ENCODE results near the gene CD48.

The CD48 gene

GRCh38 chr1:160651433-160652064, 60.1 kb downstream of the CD48 start:
- no peak for DNase-seq (ENCODE audit: low read depth)
- H3K4me3 ChIP-seq (ENCODE audit: control insufficient read depth, low read depth, low read length) = no peak overlapping the region
- TF ChIP-seq CTCF (IDR thresholded peaks at IDR 0.05; ENCODE audit: control insufficient read depth, insufficient read depth, low read depth, low read length, missing control alignments) = no peak

- TF ChIP-seq CTCF (IDR thresholded peaks at IDR 0.05; ENCODE audit: control insufficient read depth, insufficient read depth, low read depth, low read length, missing control alignments) = no peak
- DNase-seq (ENCODE audit: low read depth) = no peak
- no peak overlapping the region for H3K4me3 ChIP-seq (ENCODE audit: control insufficient read depth, low read depth, low read length)
Observed at GRCh38 chr1:160647329-160647720, 64.3 kb downstream of the CD48 start.

GRCh38 chr1:160646711-160647328, 64.8 kb downstream of the CD48 start, which contains the start of gene SLAMF1:
SLAMF1 (minus strand) TSS chr1:160647044; CDS start chr1:160646945, 99 bp downstream.
- no peak for DNase-seq (ENCODE audit: low read depth)
- no peak for TF ChIP-seq CTCF (IDR thresholded peaks at IDR 0.05; ENCODE audit: control insufficient read depth, insufficient read depth, low read depth, low read length, missing control alignments)
- H3K4me3 ChIP-seq (ENCODE audit: control insufficient read depth, low read depth, low read length) = no peak within 1 kb of the TSS

GRCh38 chr1:160646180-160646579, 65.4 kb downstream of the CD48 start:
- no peak overlapping the region for H3K4me3 ChIP-seq (ENCODE audit: control insufficient read depth, low read depth, low read length)
- TF ChIP-seq CTCF (IDR thresholded peaks at IDR 0.05; ENCODE audit: control insufficient read depth, insufficient read depth, low read depth, low read length, missing control alignments) = no peak
- DNase-seq (ENCODE audit: low read depth) = no peak

- DNase-seq (ENCODE audit: low read depth) = no peak
- no peak overlapping the region for H3K4me3 ChIP-seq (ENCODE audit: control insufficient read depth, low read depth, low read length)
- no peak for TF ChIP-seq CTCF (IDR thresholded peaks at IDR 0.05; ENCODE audit: control insufficient read depth, insufficient read depth, low read depth, low read length, missing control alignments)
Observed at GRCh38 chr1:160645386-160646130, 66.1 kb downstream of the CD48 start.

- no peak for DNase-seq (ENCODE audit: low read depth)
- no peak overlapping the region for H3K4me3 ChIP-seq (ENCODE audit: control insufficient read depth, low read depth, low read length)
- no peak for TF ChIP-seq CTCF (IDR thresholded peaks at IDR 0.05; ENCODE audit: control insufficient read depth, insufficient read depth, low read depth, low read length, missing control alignments)
Observed at GRCh38 chr1:160644399-160644798, 67.2 kb downstream of the CD48 start.

All from AG09309 (cell line).